HepG2 (cell line): ENCODE data around the gene ZNF638. TPM values are rescaled to one million over a fixed set of nuclear protein-coding genes. Genes with fewer than 3 reads are reported as not detected.

ENCODE experiments used
- ATAC-seq: fragments of 200-7000 bp; cut with Tn5 transposase; 3 replicates; pipeline ENCODE4 v1.9.1; 2020; ENCODE audit warnings: mild to moderate bottlenecking, moderate library complexity
- BruUV-seq: library from RNA; stranded (reverse); fragments of 400-500 nt; replicated peaks from 2 replicates; lab custom pipeline; 2021; lab: Mats Ljungman, UMichigan
- CTCF ChIA-PET: fragments of 300-600 bp; formaldehyde crosslinking; extraction: SDS; loops from one replicate; lab custom pipeline; 2021; ENCODE audit warnings: low total read pairs, inconsistent platforms, low intra/inter-chr PET ratio; lab: Yijun Ruan, JAX
- POLR2A ChIA-PET: fragments of 350-600 bp; sonication (Branson Sonifier 250); formaldehyde crosslinking; loops from one replicate; lab custom pipeline; 2020; ENCODE audit warnings: antibody characterized with exemption, inconsistent platforms; lab: Yijun Ruan, JAX
- DNase-seq: peaks from one replicate; pipeline ENCODE4 v3.0.0-alpha.2; 2015; ENCODE audit warnings: low spot score
- FAIRE-seq: peaks from 3 replicates; lab custom pipeline; 2011; peaks lifted over from hg19 to GRCh38; lab: Jason Lieb, UNC
- H2AFZ ChIP-seq: one replicate; pipeline ENCODE4 v1.6.1; 2011; ENCODE audit warnings: low read length, inconsistent platforms
- H3K27ac ChIP-seq: fragments of 300-600 bp; 3 replicates; pipeline ENCODE4 v1.8.0; 2011; ENCODE audit warnings: mixed run types, mild to moderate bottlenecking, mixed read lengths, low read length, inconsistent platforms; ENCODE audit not compliant: insufficient read depth; ENCODE audit errors: extremely low read length
- H3K27me3 ChIP-seq, 2 experiments: fragments of 200-600 bp in 1 of 2; 2 replicates in 1 of 2; 3 replicates in 1 of 2; pipeline versions ENCODE4 v1.6.0 to v1.8.0; 2011; ENCODE audit warnings: low read length in 2 of 2, mild to moderate bottlenecking in 2 of 2, moderate library complexity in 2 of 2, inconsistent platforms in 1 of 2; ENCODE audit not compliant: insufficient read depth in 2 of 2, control insufficient read depth in 1 of 2
- H3K36me3 ChIP-seq, 2 experiments: fragments of 200-600 bp in 1 of 2; replicated peaks in 1 of 2; 2 replicates in 1 of 2; 3 replicates in 1 of 2; pipeline versions ENCODE4 v1.5.1 to v1.8.0; 2011; ENCODE audit warnings: low read length in 2 of 2, inconsistent platforms in 1 of 2; ENCODE audit not compliant: insufficient read depth in 2 of 2, control insufficient read depth in 1 of 2
- H3K4me1 ChIP-seq: 2 replicates; pipeline ENCODE4 v1.5.1; 2012; ENCODE audit warnings: low read length, inconsistent platforms; ENCODE audit not compliant: insufficient read depth
- H3K4me2 ChIP-seq: 2 replicates; pipeline ENCODE4 v1.6.0; 2011; ENCODE audit warnings: low read depth, low read length, inconsistent platforms
- H3K4me3 ChIP-seq, 3 experiments: fragments of 200-600 bp in 1 of 3; sonication (generic), shearing (Covaris generic) in 1 of 3; replicated peaks in 1 of 3; 2 replicates each; pipeline ENCODE4 v1.5.1; 2011 to 2016; ENCODE audit warnings: low read length in 3 of 3, inconsistent platforms in 2 of 3, low read depth in 2 of 3, mild to moderate bottlenecking in 2 of 3, control low read depth in 1 of 3, mixed read lengths in 1 of 3; ENCODE audit not compliant: insufficient read depth in 1 of 3
- H3K79me2 ChIP-seq: one replicate; pipeline ENCODE4 v1.6.1; 2011; ENCODE audit warnings: low read length, inconsistent platforms; ENCODE audit not compliant: insufficient read depth
- H3K9ac ChIP-seq: 2 replicates; pipeline ENCODE4 v1.6.0; 2011; ENCODE audit warnings: mild to moderate bottlenecking, low read depth, low read length, inconsistent platforms; ENCODE audit not compliant: insufficient read depth
- H3K9me3 ChIP-seq: 2 replicates; pipeline ENCODE4 v1.5.1; 2012; ENCODE audit warnings: mild to moderate bottlenecking, low read length
- H4K20me1 ChIP-seq: 2 replicates; pipeline ENCODE4 v1.6.0; 2011; ENCODE audit warnings: inconsistent platforms, mild to moderate bottlenecking, low read length, moderate library complexity; ENCODE audit not compliant: insufficient read depth
- KAT7 ChIP-seq: IDR thresholded peaks from 2 replicates; pipeline ENCODE4 v1.6.1; 2018; ENCODE audit warnings: borderline replicate concordance, missing compliant biosample characterization
- NRL ChIP-seq: sonication (generic); formaldehyde crosslinking; IDR thresholded peaks from 2 replicates; pipeline ENCODE4 v1.5.0; 2020; ENCODE audit warnings: missing genetic modification reagents, mild to moderate bottlenecking, moderate library complexity, borderline replicate concordance
- PHF8 ChIP-seq: sonication (generic); formaldehyde crosslinking; IDR thresholded peaks from 2 replicates; pipeline ENCODE4 v1.5.0; 2020; ENCODE audit warnings: missing genetic modification reagents
- SIN3A ChIP-seq: IDR thresholded peaks from 2 replicates; pipeline ENCODE4 v1.6.1; 2011; ENCODE audit warnings: low read depth, mild to moderate bottlenecking, control low read depth, low read length, borderline replicate concordance
- SPEN ChIP-seq: sonication (generic); formaldehyde crosslinking; IDR thresholded peaks from 2 replicates; pipeline ENCODE4 v1.5.1; 2020; ENCODE audit warnings: low read depth, mild to moderate bottlenecking, missing genetic modification reagents
- SUZ12 ChIP-seq: fragments of 150-350 bp; IDR thresholded peaks from 2 replicates; pipeline ENCODE4 v1.6.1; 2014; ENCODE audit warnings: low read depth, low read length
- ZBTB38 ChIP-seq: sonication (generic); formaldehyde crosslinking; IDR thresholded peaks from 2 replicates; pipeline ENCODE4 v1.5.1; 2020; ENCODE audit warnings: mild to moderate bottlenecking, missing genetic modification reagents
- ZNF839 ChIP-seq: sonication (generic); formaldehyde crosslinking; IDR thresholded peaks from 2 replicates; pipeline ENCODE4 v1.4.0; 2020; ENCODE audit warnings: missing genetic modification reagents, mild to moderate bottlenecking, borderline replicate concordance
- WGBS: methylation state at CpG from one replicate; pipeline ENCODE4 v1.1.6; 2017; ENCODE audit warnings: low lambda C conversion rate; 5-methylcytosine and 5-hydroxymethylcytosine counted together
- in situ Hi-C: cut with HindIII; loops from 2 replicates; pipeline ENCODE4 v1.10.0; 2017; ENCODE audit warnings: low pct_unique_long_range_greater_than_20kb; ENCODE audit not compliant: extremely low pct_ligation_motif_present
- intact Hi-C: fragments of 100-400 bp; cut with micrococcal nuclease; formaldehyde crosslinking; loops from one replicate; pipeline ENCODE4 v1.10.0; 2022; ENCODE audit not compliant: unreplicated experiment
- polyA plus RNA-seq, 8 experiments: library from polyadenylated mRNA; depleted of rRNA in 3 of 8; stranded (reverse) in 7 of 8; unstranded in 1 of 8; fragments of >200 nt; fragmentation: Illumina TruSeq in 4 of 8; extraction: Trizol in 4 of 8; gene quantifications; 2 replicates each; pipeline versions ENCODE4 v1.2.1 to v1.2.3, GENCODE V29; 2011 to 2016; ENCODE audit warnings: low read depth in 4 of 8, missing spikeins in 1 of 8, mixed read lengths in 1 of 8; ENCODE audit not compliant: insufficient read depth in 1 of 8
- total RNA-seq, 5 experiments: library from RNA; depleted of rRNA; stranded (reverse); fragments of >200 nt; fragmentation: Illumina TruSeq; extraction: Trizol; gene quantifications; 2 replicates each; pipeline ENCODE4 v1.2.3, GENCODE V29; 2016; ENCODE audit warnings: low read depth in 1 of 5
- TF ChIP-seq, protein P1 (sequence below): sonication (generic); formaldehyde crosslinking; IDR thresholded peaks from 2 replicates; pipeline ENCODE4 v1.5.0; 2020; ENCODE audit warnings: mild to moderate bottlenecking, missing genetic modification reagents

The ZNF638 gene
- total and polyA plus RNA-seq, 2 of the 13 experiments (the other 11 are each of a cell fraction or from before 2014, with no cell fraction given), result 92.7 to 144 TPM

DNA sequence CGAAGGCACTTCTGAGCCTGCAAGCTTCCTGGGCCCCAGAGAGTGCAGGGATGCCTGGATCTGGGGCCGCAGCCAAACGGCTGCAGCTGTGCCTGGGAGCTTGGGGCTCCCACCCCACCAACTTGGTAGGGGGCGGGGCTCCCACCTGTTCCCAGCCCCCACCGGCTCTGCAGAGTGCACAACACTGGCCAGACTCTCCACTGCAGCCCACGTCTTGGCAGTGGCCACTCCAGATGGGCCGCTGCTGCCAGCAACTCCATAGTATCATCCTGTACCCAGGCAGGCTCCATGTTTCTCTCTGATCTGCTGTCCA is 131.7 kb downstream of the ZNF638 start:
- H3K79me2 ChIP-seq, result no peaks in the 10 kb centered on the region
- no peak overlapping the region for H2AFZ ChIP-seq
- no peaks in the 10 kb centered on the region for H3K9me3 ChIP-seq
- no peak for FAIRE-seq
- 30% methylated on average over 4 of the region's 7 CpGs for WGBS
- in situ Hi-C loops, result no loop called here
- CTCF ChIA-PET, result no interaction called here
- H3K4me2 ChIP-seq, result no peak overlapping the region
- no peak overlapping the region for H3K27ac ChIP-seq
- DNase-seq, result no peak
- H3K27me3 ChIP-seq, result peaks cover 6 to 44% of the 10 kb centered on the region in 2 experiments
- ATAC-seq, result no peak
- no peaks in the 10 kb centered on the region for H3K36me3 ChIP-seq
- H3K4me3 ChIP-seq, result no peak overlapping the region
- no peak overlapping the region for H3K9ac ChIP-seq
- no peaks in the 10 kb centered on the region for H4K20me1 ChIP-seq
- POLR2A ChIA-PET, result no interaction called here
- no TSS peak for BruUV-seq
- H3K4me1 ChIP-seq, result peaks cover 28% of the 10 kb centered on the region
- TF ChIP-seq NRL (CRISPR knock-in tag), result no peak
- TF ChIP-seq KAT7 (CRISPR knock-in tag), result no peak
- TF ChIP-seq, protein P1, sequence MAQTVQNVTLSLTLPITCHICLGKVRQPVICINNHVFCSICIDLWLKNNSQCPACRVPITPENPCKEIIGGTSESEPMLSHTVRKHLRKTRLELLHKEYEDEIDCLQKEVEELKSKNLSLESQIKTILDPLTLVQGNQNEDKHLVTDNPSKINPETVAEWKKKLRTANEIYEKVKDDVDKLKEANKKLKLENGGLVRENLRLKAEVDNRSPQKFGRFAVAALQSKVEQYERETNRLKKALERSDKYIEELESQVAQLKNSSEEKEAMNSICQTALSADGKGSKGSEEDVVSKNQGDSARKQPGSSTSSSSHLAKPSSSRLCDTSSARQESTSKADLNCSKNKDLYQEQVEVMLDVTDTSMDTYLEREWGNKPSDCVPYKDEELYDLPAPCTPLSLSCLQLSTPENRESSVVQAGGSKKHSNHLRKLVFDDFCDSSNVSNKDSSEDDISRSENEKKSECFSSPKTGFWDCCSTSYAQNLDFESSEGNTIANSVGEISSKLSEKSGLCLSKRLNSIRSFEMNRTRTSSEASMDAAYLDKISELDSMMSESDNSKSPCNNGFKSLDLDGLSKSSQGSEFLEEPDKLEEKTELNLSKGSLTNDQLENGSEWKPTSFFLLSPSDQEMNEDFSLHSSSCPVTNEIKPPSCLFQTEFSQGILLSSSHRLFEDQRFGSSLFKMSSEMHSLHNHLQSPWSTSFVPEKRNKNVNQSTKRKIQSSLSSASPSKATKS (CRISPR knock-in tag), result no peak
- no peak for TF ChIP-seq SPEN (CRISPR knock-in tag)
- no peak for TF ChIP-seq ZBTB38
- TF ChIP-seq SIN3A, result no peak
- TF ChIP-seq PHF8 (CRISPR knock-in tag), result no peak
- no peak for TF ChIP-seq SUZ12
- TF ChIP-seq ZNF839 (CRISPR knock-in tag), result no peak
- intact Hi-C loops, result no loop called here
